Epithelial cell of esophagus (primary cell): Measurements from ENCODE around the gene SIRPB2.

Experiments
- DNase-seq: peaks from one replicate; pipeline ENCODE4 v3.0.0; 2010; ENCODE audit warnings: low read depth
- H3K4me3 ChIP-seq: 2 replicates; pipeline ENCODE4 v1.5.1; 2011; ENCODE audit warnings: mild to moderate bottlenecking, low read length, control low read depth
- TF ChIP-seq, protein P1 (sequence below): IDR thresholded peaks from 2 replicates; pipeline ENCODE4 v1.5.1; 2011; ENCODE audit warnings: low read depth, mild to moderate bottlenecking, low read length, control low read depth, inconsistent platforms; ENCODE audit not compliant: insufficient read depth; ENCODE audit errors: missing control alignments

The SIRPB2 gene

DNA sequence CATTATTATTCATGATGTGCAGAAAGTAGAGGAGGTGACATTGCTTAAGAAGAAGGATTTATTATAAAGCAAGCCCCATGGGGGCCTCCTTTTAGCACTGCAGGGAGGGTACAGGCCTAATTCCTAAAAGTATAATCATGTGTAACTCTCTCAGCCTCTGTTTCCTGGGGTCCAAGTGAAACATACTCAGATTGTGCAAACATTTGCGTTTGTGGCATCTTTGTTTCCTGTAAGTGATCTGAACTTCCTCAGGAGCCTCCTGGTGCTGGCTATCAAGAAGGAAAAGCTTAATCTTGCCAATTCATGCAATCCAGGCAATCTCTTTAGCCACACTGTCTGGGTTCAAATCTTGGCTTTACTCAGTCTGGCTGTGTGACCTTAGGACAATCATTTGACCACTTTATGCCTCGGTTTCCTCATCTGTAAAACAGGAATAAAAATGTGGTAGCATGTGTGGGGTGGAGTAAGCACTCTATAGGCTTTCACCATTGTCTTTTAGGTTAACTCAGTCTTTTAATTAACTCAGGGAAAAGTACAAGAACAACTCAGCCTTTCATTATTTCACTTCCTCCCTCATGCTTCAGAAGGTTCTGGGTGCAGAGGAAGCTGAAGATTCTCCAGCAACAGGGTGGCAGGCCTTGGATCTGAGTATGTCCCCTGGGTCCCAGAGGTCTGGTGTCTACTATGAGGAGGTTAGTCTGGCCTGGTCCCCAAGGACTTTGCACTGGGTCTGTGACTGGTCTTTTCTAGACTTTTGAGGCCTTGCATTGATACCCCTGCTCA is 831 bp upstream of the SIRPB2 start:
- no peak overlapping the region for H3K4me3 ChIP-seq
- TF ChIP-seq, protein P1, sequence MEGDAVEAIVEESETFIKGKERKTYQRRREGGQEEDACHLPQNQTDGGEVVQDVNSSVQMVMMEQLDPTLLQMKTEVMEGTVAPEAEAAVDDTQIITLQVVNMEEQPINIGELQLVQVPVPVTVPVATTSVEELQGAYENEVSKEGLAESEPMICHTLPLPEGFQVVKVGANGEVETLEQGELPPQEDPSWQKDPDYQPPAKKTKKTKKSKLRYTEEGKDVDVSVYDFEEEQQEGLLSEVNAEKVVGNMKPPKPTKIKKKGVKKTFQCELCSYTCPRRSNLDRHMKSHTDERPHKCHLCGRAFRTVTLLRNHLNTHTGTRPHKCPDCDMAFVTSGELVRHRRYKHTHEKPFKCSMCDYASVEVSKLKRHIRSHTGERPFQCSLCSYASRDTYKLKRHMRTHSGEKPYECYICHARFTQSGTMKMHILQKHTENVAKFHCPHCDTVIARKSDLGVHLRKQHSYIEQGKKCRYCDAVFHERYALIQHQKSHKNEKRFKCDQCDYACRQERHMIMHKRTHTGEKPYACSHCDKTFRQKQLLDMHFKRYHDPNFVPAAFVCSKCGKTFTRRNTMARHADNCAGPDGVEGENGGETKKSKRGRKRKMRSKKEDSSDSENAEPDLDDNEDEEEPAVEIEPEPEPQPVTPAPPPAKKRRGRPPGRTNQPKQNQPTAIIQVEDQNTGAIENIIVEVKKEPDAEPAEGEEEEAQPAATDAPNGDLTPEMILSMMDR: no peak
- DNase-seq: no peak

DNA sequence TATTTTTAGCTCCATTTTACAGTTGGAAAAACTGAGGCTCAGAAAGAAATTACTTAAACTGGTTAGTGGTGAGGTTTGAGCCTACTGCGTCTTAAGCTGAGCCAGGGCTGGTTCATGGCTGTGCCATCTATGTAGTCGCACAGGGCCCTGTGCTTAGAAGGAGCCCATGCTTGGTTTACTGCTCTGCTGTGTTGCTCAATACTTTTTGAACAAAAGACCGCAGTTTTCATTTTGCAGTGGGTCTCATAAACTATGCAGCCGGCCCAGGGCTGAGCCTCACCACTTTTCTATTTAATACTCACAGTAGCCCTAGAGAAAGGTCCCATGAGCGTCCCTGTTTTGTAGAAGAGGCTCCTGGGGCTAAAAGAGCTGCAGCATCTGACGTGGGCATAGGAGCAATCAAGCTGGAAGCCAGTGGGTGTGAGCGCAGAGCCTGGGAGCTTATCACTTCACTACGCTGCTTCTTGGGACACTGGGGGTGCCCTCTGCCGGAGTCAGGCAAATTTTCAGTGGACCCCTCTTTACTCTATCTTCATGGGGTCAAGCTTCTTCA is 501 bp downstream of the SIRPB2 start:
- TF ChIP-seq, protein P1: no peak
- no peak overlapping the region for H3K4me3 ChIP-seq
- DNase-seq: no peak

DNA sequence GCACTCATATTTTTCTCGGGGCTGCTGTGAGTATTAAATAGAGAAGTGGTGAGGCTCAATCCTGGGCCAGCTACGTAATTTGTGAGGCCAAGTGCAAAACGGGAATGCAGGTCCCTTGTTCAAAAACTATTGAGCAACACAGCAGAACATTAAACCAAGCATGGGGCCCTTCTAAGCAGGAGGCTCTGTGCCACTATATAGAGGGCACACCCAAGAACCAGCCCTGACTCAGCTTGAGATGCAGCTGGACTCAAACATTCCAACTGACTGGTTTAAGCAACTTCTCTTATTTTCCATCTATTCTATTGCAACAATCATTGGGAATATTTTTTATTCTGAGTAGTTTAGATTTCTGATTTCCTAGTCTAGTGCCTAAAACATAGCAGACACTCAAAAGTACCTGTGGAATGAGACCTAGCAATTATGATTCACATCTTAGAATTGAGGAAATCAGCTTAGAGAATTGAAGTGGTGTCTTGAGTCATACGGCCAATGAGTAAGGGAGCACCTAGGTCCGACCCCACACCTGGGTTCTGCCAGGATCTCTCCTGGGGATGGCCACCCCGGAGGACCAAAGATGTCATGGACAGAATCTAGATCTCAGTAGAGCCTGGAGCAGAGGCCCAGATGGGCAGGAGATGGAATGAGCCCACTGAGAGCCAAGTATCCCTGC is 1.3 kb downstream of the SIRPB2 start:
- H3K4me3 ChIP-seq: no peak overlapping the region
- TF ChIP-seq, protein P1: peak; percentile 2
- peak; percentile 92 for DNase-seq

DNA sequence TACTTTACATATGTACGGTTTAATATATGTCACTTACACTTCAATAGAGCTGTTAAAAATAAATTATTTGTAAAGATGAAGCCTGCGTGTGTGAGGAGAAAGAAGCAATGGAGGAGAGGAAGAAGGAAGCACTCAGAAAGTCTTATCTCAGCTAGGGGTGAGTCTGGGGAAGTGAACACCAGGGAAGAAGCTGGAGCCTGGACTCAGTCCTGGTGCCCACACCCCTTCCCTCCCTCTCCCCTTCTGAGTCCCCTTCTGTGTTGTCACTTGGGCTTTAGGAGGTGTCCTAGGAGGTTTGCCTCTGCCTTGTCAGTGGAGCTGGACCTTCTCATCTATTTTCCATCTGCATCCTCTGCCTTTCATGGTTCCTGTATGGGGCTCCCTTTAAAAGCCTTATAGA is 1.9 kb downstream of the SIRPB2 start:
- DNase-seq: no peak
- H3K4me3 ChIP-seq: no peak overlapping the region
- TF ChIP-seq, protein P1: no peak

DNA sequence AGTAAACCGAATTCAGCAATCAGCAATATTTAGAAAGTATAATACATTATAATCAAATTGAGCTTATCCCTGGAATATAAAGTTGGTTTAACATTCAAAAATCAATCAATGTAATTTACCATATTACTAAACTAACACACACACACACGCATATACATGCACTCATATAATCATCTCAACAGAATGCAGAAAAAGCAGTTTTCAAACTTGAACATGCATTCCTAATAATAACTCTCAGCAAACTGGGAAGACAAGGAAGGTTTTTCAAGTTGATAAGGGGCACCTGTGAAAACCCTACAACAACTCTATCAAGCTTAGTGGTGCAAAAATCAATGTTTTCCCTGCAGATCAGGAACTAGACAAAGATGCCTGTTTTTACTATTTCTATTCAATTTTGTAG is 4.7 kb downstream of the SIRPB2 start:
- TF ChIP-seq, protein P1: no peak
- DNase-seq: peak; percentile 54
- H3K4me3 ChIP-seq: no peak overlapping the region

DNA sequence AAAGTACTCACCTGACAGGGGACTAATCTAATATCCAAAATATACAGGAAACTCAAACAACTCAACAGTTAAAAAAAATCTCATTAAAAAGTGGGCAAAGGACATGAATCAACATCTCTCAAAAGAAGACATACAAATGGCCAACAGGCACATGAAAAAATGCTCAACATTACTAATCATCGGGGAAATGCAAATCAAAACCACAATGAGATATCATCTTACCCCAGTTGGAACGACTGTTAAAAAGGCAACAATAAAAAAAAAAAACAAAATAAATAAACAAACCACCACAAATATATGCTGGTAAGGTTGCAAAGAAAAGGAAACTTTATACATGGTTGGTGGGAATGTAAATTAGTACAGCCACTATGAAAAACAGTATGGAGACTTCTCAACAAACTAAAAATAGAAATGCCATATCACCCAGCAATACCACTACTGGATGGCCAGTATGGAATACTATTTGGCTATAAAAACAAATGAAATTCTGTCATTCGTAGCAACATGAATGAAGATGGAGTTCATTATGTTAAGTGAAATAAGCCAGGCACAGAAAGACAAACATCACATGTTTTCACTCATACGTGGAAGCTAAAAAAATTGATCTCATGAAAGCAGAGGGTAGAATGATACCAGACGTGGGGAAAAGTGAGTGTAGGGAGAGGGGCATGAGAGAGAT is 6.6 kb downstream of the SIRPB2 start:
- DNase-seq: peak; percentile 59
- no peak overlapping the region for H3K4me3 ChIP-seq
- TF ChIP-seq, protein P1: no peak
